Amygdala (tissue), 56 donors: ENCODE data around the gene OPN1SW.

Source experiments
- DNase-seq, 56 donors: peaks; one replicate each; lab custom pipeline; 2025; lab: John Stamatoyannopoulos, UW

OPN1SW gene

GRCh38 chr7:128775744-128776474 lies at the start of gene OPN1SW:
OPN1SW (minus strand) TSS chr7:128775794; CDS start chr7:128775781, 13 bp downstream.
- DNase-seq, result no peak

GRCh38 chr7:128821724-128822123 lies 46.1 kb upstream of the OPN1SW start:
- no peak for DNase-seq

DNA sequence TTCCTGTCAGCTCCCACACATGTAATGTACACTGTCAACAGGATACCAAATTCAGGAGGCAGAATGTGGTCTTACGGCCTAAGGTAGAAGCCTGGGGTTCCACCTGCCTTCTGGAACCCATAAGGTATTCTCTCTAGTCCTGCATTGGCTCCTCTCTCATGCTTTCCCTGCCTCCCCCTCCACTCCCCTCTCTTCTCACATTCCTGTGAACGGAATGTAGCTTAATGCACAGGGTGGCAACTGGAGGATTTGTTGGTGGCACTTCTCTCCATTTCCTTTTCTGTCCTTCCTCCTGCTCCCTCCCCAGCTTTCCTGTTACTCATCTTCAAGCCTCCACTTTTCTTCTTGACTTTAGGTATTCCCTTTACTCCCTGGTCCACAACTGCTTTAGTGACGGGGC lies 43.1 kb upstream of the OPN1SW start:
- no peak for DNase-seq

DNA sequence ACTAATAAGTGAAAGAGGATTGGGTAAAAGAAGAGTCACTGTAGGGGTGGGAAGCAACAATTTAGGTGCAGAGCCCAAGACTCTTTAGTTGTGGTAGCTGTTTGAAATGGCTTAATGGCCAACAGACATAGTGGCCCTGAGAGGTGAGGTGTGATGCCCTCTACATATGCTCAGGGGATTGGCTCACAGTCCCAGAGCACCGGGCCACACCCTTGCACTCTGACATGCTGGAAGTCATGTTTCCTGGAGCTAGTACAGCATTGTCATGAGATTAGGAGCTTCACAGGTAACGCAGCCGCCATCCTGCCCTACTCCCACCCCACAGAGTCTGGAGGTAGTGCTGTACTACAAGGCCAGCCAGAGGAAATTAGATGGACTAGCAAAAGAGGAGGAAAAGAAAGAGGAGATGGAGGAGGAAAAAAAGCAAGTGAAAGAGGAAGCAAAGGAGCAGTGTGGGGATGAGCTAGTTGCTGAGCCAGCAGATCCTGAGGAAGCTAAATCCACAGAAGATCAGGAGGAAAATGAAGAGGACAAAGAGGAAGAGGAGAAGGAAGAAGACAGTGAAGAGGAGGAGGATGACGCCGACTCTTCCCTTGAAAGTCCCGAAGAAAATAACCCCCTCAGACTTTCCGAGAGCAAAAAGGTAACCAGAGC lies 39.8 kb upstream of the OPN1SW start:
- DNase-seq, result no peak

GRCh38 chr7:128814499-128814898 lies 38.9 kb upstream of the OPN1SW start:
- DNase-seq, result peak in 38 of 56 donors; percentile 22 to 78 (median 48)

DNA sequence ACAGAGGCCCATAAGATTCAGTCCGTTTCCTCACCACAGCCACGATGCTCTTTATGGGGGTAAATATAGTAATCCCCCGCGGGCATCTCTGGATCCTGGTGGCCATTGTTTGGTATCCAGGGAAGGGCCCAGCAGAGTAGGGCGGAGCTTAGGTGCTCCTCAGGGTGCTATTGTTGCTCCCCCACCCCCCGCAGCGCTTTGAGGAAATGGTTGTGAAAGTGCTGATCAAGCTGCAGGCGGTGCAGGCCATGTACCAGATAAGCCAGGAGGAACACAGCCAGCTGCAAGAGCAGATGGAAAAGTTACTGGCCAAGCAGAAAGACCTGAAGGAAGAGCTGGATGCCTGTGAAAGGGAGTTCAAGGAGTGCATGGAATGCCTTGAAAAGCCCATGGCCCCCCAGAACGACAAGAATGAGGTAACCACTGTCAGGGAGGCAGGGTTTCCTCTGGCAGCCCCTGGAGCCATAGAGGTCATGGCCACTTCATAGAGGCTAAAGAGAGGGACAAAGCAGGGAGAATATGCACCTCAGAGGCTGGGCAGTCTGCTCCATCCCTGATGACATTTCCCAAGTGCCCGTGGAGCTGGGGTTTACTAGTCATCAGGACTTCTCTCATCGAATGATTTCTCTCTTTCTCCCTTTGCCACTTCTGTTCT lies 37.0 kb upstream of the OPN1SW start:
- DNase-seq, result peak in 6 of 56 donors; percentile 14 to 44 (median 26)

DNA sequence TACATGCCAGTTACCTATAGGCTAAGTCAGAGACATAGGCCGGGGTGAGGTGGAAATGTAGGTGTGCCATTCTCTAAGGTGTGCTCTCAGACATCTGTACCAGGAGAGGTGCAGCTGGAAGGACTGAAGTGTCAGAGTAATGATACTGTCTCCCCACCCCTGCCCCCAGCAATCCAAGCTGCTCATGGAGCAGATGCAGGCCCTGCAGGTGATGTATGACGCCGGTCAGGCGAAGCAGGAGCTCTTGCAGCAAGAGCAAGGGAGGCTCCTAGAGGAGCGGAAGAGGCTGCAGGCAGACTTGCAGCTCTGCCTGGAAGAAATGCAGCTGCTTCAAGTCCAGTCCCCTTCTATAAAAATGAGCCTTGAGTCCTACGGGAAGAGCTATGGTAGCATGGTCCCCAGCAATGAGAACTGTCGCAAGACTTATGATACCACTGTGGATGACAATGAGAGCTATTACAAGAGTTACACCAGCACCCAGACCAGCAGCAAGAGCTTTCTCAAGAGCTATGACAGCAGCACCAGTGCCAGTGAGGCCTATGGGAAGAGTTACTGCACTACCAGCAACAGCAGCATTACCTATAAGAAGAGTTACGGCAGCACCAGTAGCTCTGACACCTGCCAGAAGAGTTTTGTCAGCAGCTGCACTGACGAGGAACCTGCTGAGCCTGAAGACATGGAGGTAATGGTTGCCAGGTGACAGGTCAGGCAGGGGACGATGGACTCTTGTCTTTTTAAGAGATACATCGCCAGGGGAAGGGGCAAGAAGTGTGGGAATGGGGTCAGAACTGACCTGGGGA lies 36.2 kb upstream of the OPN1SW start:
- no peak for DNase-seq

DNA sequence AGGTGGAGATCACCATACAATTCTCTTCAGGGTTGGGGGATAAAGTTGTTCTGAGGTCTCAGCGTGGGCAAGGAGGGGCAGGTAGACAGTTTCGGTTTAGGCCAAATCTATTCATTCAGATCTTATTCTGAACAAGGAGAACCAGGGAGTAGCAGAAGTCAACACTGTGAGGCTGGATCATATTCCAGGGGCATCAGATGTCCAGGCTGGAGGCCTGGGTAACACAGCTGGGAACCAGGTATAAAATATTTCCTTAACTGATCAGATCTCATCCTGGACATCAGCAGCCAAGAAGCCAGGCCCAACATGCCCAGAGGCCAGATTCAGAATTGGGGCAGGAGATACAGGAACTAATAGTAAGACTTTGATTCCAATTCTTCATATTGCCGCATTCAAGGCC lies 35.4 kb upstream of the OPN1SW start:
- DNase-seq, result no peak

- DNase-seq, result no peak
Measured at GRCh38 chr7:128810473-128810872, 34.9 kb upstream of the OPN1SW start.

- DNase-seq, result no peak
Measured at GRCh38 chr7:128809363-128809762, 33.8 kb upstream of the OPN1SW start.

DNA sequence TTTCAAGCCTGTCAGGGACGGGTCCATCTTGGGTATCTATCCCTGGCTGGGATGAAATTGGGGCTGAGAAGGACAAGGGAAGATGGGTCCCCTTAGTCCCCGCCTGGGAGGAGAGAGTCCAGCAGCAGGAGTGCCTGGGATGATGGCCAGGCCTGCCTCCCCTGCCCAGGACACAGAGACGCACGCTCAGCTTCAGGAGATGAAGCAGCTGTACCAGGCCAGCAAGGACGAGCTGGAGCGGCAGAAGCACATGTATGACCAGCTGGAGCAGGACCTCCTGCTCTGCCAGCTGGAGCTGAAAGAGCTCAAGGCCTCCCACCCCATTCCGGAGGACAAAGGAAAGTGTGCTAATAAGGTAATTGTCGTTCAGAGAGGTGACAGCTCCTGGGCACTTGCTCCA lies 31.6 kb upstream of the OPN1SW start:
- DNase-seq, result no peak

DNA sequence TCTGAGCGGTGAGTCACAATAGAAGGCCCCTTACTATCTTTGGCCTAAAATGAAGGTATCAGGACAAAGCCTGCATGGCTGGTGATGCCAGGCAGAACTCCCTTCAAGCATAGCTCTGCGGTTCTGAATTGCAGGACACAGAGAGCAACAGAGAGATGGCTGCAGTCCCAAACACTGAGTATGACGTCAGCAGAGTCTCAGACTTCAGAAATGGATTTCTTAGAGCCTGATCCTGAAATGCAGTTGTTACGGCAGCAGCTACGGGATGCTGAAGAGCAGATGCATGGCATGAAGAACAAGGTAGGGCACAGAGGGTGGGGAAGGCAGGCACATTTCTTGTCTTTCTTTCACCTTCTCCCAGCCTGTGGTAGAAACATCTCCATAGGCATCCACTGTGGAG lies 29.6 kb upstream of the OPN1SW start:
- no peak for DNase-seq

GRCh38 chr7:128804484-128804883 lies 28.9 kb upstream of the OPN1SW start:
- DNase-seq, result no peak

DNA sequence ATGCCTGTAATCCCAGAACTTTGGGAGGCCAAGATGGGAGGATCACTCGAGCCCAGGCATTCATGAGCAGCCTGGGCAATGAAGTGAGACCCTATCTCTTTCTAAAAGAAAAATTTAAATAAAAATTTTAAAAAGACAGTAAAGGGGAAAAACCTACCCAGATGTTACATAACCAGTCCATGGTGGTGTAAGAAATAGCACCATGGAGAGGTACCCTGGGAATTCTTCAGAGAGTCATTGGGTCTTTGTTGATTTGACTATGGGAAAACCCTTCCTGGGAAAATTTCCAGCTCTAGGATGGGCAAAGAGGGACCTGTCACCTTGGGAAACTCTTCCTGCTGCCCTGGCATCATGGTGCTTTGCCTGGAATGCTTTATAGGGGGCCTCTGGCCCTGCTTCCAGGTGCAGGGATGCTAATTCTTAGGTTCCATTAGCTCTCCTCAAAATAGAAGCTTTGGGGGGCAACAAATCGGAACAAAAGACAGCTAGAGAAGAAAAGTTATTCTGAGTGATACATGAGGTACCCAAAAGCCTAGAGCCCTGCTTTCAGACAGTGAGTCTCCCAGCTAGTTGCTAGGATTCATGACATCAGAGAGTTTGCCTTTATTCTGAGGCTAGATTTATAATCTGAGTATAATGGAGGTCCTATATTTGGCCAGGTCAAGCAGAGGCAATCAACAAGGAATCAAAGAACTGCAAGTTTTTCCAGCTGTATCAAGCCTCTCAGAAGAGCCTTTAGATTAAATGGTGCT lies 26.2 kb upstream of the OPN1SW start:
- DNase-seq, result no peak

DNA sequence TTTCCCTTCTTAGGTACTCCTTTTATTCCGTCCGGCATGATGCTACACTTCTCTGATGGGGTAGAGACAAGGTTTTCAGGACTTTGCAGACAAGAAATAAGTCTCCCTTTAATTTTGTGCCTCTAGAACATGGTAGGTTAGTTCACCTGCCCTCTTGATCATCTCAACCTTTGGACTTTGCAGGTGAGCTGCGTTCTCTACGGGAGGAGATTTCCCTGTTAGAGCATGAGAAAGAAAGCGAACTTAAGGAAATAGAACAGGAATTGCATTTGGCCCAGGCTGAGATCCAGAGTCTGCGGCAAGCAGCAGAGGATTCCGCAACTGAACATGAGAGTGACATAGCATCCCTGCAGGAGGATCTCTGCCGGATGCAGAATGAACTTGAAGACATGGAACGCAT lies 25.4 kb upstream of the OPN1SW start:
- no peak for DNase-seq

DNA sequence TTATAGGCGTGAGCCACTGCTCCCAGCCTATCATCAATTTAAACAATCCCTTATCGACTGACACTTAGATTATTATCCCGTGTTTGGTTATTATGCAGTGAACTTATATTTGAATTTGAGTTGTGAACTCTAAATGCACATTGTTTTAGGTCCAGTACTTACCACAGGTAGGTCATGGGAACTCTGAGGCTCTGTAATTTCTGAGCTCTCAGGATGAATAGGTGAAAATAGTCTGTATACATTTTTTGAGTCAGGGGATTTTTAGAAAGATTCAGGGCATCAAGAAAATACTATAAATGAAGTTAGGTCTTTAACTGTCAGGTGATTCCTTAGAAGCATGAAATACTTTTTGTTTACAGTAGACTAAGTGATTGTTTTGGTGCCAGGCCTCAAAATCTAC lies 25.0 kb upstream of the OPN1SW start:
- DNase-seq, result no peak

DNA sequence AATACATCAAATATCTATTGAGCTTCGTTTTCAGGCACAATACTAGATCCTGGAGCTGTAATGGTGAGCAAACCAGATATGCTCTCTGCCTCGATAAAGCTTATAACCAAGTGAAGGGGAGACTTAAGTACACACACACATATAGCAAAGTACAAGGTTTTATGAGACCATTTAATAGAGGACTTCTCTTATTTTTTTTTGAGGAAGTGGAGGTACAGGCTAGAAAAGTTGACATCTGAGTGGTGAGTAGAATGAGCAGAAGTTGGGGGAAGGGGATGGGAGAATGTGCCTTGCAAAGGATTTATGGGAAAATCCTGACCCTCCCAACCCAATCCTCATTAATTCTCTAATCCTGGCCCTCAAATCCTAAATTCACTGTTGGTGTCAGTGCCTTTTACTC lies 23.9 kb upstream of the OPN1SW start:
- no peak for DNase-seq

- DNase-seq, result no peak
Measured at GRCh38 chr7:128796327-128796726, 20.7 kb upstream of the OPN1SW start.

GRCh38 chr7:128795129-128795528 lies 19.5 kb upstream of the OPN1SW start:
- no peak for DNase-seq

DNA sequence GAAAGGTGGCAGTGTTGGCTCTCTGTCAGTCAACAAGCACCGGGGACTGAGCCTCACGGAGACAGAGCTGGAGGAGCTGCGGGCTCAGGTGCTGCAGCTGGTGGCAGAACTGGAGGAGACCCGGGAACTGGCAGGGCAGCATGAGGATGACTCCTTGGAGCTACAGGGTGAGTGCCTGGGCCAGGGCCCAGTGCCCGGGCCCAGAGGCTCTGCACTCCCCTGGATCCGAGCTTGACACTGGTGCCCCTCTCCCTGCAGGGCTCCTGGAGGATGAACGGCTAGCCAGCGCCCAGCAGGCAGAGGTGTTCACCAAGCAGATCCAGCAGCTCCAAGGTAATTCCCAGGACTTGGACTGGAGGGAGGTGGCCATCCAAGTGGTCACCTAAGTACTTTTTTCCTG lies 18.8 kb upstream of the OPN1SW start:
- DNase-seq, result no peak
